ENCODE results near the gene FBXL19.
A peak's percentile ranks its signal among the peaks of the same experiment; 100 is the strongest.
"Not testable (repeated sequence)": the region's sequence is repeated elsewhere in the genome, so short reads cannot be mapped to it uniquely, and the experiment has no call there.

FBXL19 gene

GRCh38 chr16:30888856-30889499, 34.4 kb upstream of the FBXL19 start:
- H3K9me3 Mint-ChIP-seq = no peaks in the 10 kb centered on the region
- no peak for DNase-seq
- no peak overlapping the region for H3K4me3 Mint-ChIP-seq
- H3K27me3 Mint-ChIP-seq (ENCODE audit: low read depth, poor library complexity) = peaks cover 6% of the 10 kb centered on the region
- no peak for TF ChIP-seq CTCF (IDR thresholded peaks at IDR 0.05)
- H3K4me1 Mint-ChIP-seq = peaks cover 24% of the 10 kb centered on the region
- H3K27ac Mint-ChIP-seq = peak overlapping the region; percentile 95
- H3K36me3 Mint-ChIP-seq (ENCODE audit: low read depth) = peaks cover 30% of the 10 kb centered on the region

- H3K4me3 Mint-ChIP-seq = no peak overlapping the region
- H3K4me1 Mint-ChIP-seq = peaks cover 30% of the 10 kb centered on the region
- H3K27ac Mint-ChIP-seq = peak overlapping the region; percentile 84
Measured at GRCh38 chr16:30889721-30890120, 33.7 kb upstream of the FBXL19 start.

GRCh38 chr16:30891043-30891823, 32.1 kb upstream of the FBXL19 start:
- Mint-ChIP-seq H3K4me3 (peak overlapping the region; percentile 55), H3K4me1 (peaks cover 45% of the 10 kb centered on the region), H3K36me3 (ENCODE audit: low read depth) (peaks cover 24% of the 10 kb centered on the region)
- not testable (repeated sequence) for H3K27me3 Mint-ChIP-seq (ENCODE audit: low read depth, poor library complexity); H3K27ac Mint-ChIP-seq; DNase-seq; H3K9me3 Mint-ChIP-seq

More at GRCh38 chr16:30889721-30890120, 33.7 kb upstream of the FBXL19 start:
- H3K9me3 Mint-ChIP-seq = no peaks in the 10 kb centered on the region
- peaks cover 6% of the 10 kb centered on the region for H3K27me3 Mint-ChIP-seq (ENCODE audit: low read depth, poor library complexity)
- DNase-seq = no peak
- H3K36me3 Mint-ChIP-seq (ENCODE audit: low read depth) = peaks cover 29% of the 10 kb centered on the region
- TF ChIP-seq CTCF (IDR thresholded peaks at IDR 0.05) = no peak

- peak overlapping the region; percentile 89 for H3K4me3 Mint-ChIP-seq
- peaks cover 6% of the 10 kb centered on the region for H3K27me3 Mint-ChIP-seq (ENCODE audit: low read depth, poor library complexity)
- peaks cover 19% of the 10 kb centered on the region for H3K36me3 Mint-ChIP-seq (ENCODE audit: low read depth)
- TF ChIP-seq CTCF (IDR thresholded peaks at IDR 0.05) = no peak
- H3K27ac Mint-ChIP-seq = peak overlapping the region; percentile 65
- H3K4me1 Mint-ChIP-seq = peaks cover 55% of the 10 kb centered on the region
- no peaks in the 10 kb centered on the region for H3K9me3 Mint-ChIP-seq
- no peak for DNase-seq
Measured at GRCh38 chr16:30892670-30893416, 30.5 kb upstream of the FBXL19 start.

- peaks cover 55% of the 10 kb centered on the region for H3K4me1 Mint-ChIP-seq
- H3K27ac Mint-ChIP-seq = no peak overlapping the region
- peak; percentile 35 for DNase-seq
- H3K4me3 Mint-ChIP-seq = peak overlapping the region; percentile 89
- TF ChIP-seq CTCF (IDR thresholded peaks at IDR 0.05) = no peak
- H3K9me3 Mint-ChIP-seq = no peaks in the 10 kb centered on the region
- peaks cover 19% of the 10 kb centered on the region for H3K36me3 Mint-ChIP-seq (ENCODE audit: low read depth)
- peaks cover 6% of the 10 kb centered on the region for H3K27me3 Mint-ChIP-seq (ENCODE audit: low read depth, poor library complexity)
Measured at GRCh38 chr16:30893417-30893743, 30.0 kb upstream of the FBXL19 start.
